Natural killer cell treated with Interleukin-12 subunit alpha and Interleukin-12 subunit beta and Interleukin-15 and Interleukin-18, amount 100 ng/mL, for 72 hours (primary cell): ENCODE results near the gene DNM3. TPM values are rescaled to one million over a fixed set of nuclear protein-coding genes. Genes with fewer than 3 reads are reported as not detected.

Experiments
- ATAC-seq, 2 donors: fragments of 150-1000 bp; cut with Tn5 transposase in 1 of 2; sonication (Bioruptor Pico), chemical (Tn5 transposase) in 1 of 2; 2 replicates each; pipeline ENCODE4 v1.10.0; 2021
- DNase-seq: peaks from one replicate; pipeline ENCODE4 v3.0.0; 2022; ENCODE audit warnings: low spot score
- H3K27ac Mint-ChIP-seq, 2 donors: 1 replicate in 1 of 2; 2 replicates in 1 of 2; pipeline ENCODE4 v1.8.0; 2022; ENCODE audit warnings: mixed read lengths in 2 of 2, mild to moderate bottlenecking in 1 of 2, moderate library complexity in 1 of 2
- H3K27me3 Mint-ChIP-seq, 2 donors: 1 replicate in 1 of 2; 2 replicates in 1 of 2; pipeline ENCODE4 v1.8.0; 2022; ENCODE audit warnings: mixed read lengths in 2 of 2
- H3K36me3 Mint-ChIP-seq: one replicate; pipeline ENCODE4 v1.8.0; 2022; ENCODE audit warnings: mixed read lengths
- H3K4me1 Mint-ChIP-seq, 2 donors: 1 replicate in 1 of 2; 2 replicates in 1 of 2; pipeline ENCODE4 v1.8.0; 2022; ENCODE audit warnings: low read depth in 2 of 2, mixed read lengths in 2 of 2, mild to moderate bottlenecking in 1 of 2
- H3K4me3 Mint-ChIP-seq: one replicate; pipeline ENCODE4 v1.8.0; 2022; ENCODE audit warnings: mixed read lengths
- H3K9me3 Mint-ChIP-seq: 2 replicates; pipeline ENCODE4 v1.8.0; 2022; ENCODE audit warnings: mixed read lengths
- total RNA-seq, 2 donors: library from RNA; stranded (reverse); gene quantifications; one replicate each; pipeline ENCODE4 v1.2.3, GENCODE V29; 2022

The DNM3 gene
- total RNA-seq, 2 donors from 2014 or later, result 1.5 to 3.5 TPM

DNA sequence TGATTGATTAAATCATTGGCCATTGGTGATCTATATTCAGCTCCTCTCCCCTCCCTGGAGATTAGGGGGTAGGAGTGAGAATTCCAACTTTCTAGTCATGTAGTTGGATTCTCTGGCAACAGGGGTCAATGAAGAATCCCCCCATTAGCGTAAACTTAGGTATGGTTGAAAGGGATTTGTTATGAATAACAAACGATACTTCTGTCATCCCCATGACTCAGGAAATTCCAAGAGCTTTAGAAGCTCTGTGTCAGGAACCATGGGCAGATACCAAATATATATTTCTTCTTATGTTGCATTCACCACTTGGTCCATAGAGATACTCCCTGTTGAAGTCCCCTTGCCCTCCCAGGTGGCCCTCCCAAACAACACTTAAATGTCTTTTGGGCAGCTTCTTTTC, 124.5 kb downstream of the DNM3 start:
- peaks cover under 1 to 3% of the 10 kb centered on the region in 2 donors for H3K27me3 Mint-ChIP-seq
- no peak overlapping the region for H3K27ac Mint-ChIP-seq
- H3K4me1 Mint-ChIP-seq, result no peaks in the 10 kb centered on the region
- no peaks in the 10 kb centered on the region for H3K36me3 Mint-ChIP-seq
- DNase-seq (no peak), ATAC-seq (no peak)
- no peak overlapping the region for H3K4me3 Mint-ChIP-seq
- no peaks in the 10 kb centered on the region for H3K9me3 Mint-ChIP-seq

DNA sequence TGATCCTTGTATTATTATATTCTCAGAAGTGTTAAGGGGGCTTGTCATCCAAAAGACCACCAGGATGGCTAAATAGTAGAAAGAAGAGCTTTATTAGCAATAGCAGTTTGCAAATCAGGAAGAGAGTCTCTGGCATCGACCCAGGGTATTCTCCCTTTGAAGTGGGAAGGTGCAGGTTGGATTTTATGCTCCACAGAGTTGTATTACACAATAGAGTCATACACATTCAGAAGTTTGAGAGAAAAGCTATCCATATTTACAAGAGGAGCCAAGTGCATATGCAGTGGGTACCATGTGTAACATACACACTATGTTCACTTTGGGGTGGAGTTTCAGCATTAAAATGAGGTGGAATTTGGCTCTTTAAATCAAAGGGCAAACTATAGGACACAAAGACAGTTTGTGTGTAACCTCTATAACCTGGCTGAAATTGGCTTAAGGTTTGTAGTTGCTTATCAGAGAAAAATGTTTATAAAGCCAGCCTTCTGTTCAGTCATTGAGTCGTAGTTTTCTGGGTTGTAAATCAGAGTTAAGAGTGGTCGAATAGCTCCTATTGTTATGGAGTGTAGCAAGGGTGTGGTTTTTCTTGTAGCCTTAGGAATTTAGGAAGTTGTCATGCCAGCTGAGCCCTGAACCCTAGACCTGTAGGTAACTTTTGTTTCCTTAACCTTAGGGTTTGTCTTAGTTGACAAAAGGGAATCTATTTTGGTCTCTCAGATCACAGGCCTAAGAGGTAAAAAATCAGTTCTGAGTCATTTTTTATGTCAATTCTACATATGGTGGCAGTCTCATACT, 125.3 kb downstream of the DNM3 start:
- Mint-ChIP-seq H3K36me3 (no peaks in the 10 kb centered on the region), H3K4me1 (no peaks in the 10 kb centered on the region), H3K27ac (no peak overlapping the region), H3K4me3 (no peak overlapping the region), H3K27me3 (peaks cover 3 to 9% of the 10 kb centered on the region in 2 donors), H3K9me3 (no peaks in the 10 kb centered on the region)
- ATAC-seq (no peak), DNase-seq (no peak)

DNA sequence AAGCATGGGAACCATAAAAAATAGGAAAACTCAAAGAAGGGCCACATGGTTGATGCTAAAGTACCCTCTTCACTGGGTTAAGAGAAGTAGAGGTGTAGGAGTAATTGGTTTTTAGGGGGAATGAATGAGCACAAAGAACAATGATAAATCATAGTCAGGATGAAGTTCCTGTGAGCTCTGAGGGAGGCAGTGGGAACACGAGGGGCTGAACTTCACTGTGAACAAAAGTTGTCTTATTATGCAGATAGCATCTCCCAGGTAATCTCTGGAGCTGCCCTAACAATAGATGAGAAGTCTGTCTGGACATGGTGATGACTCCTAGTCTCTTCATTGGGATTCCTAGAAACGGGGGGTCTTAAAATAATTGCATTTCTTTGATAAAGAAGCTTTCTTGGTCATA, 127.9 kb downstream of the DNM3 start:
- no peak for ATAC-seq
- no peak for DNase-seq
- Mint-ChIP-seq H3K36me3 (no peaks in the 10 kb centered on the region), H3K27ac (no peak overlapping the region), H3K4me3 (no peak overlapping the region), H3K4me1 (no peaks in the 10 kb centered on the region), H3K27me3 (peaks cover 7 to 15% of the 10 kb centered on the region in 2 donors), H3K9me3 (no peaks in the 10 kb centered on the region)

DNA sequence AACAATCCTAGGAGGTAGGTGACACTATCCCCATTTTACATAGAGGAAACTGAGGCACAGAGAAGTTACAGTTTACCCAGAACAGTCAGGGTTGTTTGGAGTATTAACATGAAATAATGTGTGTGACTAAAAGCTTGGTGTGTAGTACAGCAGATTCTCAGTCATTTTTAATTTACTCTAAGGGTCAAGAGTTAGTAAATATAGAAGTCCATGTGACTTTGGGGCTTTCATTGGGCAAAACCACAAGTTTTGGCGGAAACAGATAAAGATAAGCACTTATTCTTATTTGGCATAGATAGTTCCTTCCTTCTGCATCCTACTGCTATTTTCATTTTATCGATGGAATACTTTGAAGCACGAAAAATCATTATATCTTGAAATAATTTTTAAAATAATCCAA, 128.5 kb downstream of the DNM3 start:
- Mint-ChIP-seq H3K36me3 (no peaks in the 10 kb centered on the region), H3K9me3 (no peaks in the 10 kb centered on the region), H3K4me1 (no peaks in the 10 kb centered on the region), H3K27ac (no peak overlapping the region), H3K27me3 (peaks cover 8 to 17% of the 10 kb centered on the region in 2 donors), H3K4me3 (no peak overlapping the region)
- ATAC-seq (no peak), DNase-seq (no peak)

DNA sequence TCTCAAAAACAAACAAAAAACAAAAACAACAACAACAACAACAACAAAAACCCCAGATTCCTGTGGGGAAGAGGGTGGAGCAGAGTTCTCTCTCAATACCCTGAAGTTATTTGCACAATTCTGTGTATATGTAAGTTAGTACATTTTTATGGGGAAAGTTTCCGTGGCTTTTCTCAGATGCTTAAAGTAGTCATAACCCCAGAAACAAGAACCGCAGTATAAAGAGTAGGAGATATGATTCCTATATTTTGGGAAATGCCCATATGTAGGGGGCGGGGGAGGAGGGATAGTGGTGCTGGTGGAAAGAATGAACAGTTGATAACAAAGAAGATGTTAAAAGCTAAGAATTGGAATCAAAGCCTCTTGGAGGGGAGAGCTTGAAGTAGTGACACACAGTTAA, 131.5 kb downstream of the DNM3 start:
- no peak for ATAC-seq
- Mint-ChIP-seq H3K4me3 (no peak overlapping the region), H3K36me3 (no peaks in the 10 kb centered on the region), H3K4me1 (no peaks in the 10 kb centered on the region), H3K27me3 (peaks cover 7 to 20% of the 10 kb centered on the region in 2 donors), H3K27ac (no peak overlapping the region), H3K9me3 (no peaks in the 10 kb centered on the region)
- no peak for DNase-seq

DNA sequence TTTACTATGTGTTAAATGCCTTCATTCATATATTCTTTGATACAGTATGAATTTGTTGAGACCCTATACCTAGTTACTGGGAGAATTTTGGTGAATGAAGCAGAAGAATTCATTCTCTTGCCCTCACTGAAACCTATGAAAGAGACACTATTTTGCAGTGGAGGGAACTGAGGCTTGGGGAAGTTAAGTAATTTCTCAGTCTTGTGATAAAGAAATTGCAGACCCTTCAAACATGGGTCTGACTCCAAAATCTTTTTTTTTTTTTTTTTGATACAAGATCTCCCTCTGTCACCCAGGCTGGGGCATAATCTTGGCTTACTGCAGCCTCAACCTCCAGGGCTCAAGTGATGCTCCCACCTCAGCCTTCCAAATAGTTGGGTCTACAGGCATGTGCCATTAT, 132.1 kb downstream of the DNM3 start:
- no peaks in the 10 kb centered on the region for H3K4me1 Mint-ChIP-seq
- no peak for ATAC-seq
- H3K27ac Mint-ChIP-seq, result no peak overlapping the region
- peaks cover 7 to 20% of the 10 kb centered on the region in 2 donors for H3K27me3 Mint-ChIP-seq
- no peak overlapping the region for H3K4me3 Mint-ChIP-seq
- DNase-seq, result no peak
- H3K9me3 Mint-ChIP-seq, result no peaks in the 10 kb centered on the region
- no peaks in the 10 kb centered on the region for H3K36me3 Mint-ChIP-seq

DNA sequence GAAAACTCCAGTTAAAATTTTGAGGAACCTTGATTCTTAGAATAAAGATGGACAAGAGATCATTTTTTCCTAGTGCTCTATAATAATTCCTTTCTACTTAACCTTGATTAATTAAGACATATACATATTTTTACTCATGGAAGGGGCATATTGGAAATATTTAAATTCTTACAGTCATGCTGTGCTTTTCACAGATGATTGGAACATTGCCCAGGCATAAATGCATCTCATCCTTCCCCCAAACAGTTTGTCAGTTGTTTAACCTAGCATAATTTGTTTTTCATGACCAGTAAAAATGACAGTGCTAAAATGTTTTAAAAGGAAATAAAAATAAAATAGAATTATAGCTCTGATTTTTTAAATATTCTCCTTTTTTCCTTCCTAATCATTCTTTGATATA, 140.0 kb downstream of the DNM3 start:
- Mint-ChIP-seq H3K4me1 (peaks cover 0 to 3% of the 10 kb centered on the region in 2 donors), H3K4me3 (no peak overlapping the region), H3K36me3 (no peaks in the 10 kb centered on the region), H3K27ac (no peak overlapping the region), H3K27me3 (peaks cover 0 to 8% of the 10 kb centered on the region in 2 donors), H3K9me3 (no peaks in the 10 kb centered on the region)
- DNase-seq, result no peak
- no peak for ATAC-seq

DNA sequence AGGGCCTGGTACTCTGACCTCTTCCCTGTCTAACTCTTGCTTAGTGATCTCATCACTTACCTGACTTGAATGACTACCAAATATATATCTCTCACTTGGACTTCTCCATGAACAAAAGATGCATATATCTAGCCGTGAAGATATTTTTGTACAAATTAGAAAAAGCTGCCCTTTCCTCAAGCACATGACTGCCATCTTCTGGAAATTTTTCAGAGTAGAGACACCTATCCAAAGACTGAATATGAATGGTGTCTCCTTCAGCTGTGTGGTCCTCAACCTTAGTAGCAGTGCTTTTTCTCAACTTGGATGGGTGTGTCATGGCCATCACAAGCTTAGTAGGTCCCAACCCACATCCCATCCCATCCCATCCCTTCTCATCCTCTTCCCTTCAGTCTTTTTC, 142.3 kb downstream of the DNM3 start:
- H3K4me3 Mint-ChIP-seq, result no peak overlapping the region
- no peak overlapping the region for H3K27ac Mint-ChIP-seq
- peaks cover 0 to 8% of the 10 kb centered on the region in 2 donors for H3K27me3 Mint-ChIP-seq
- H3K4me1 Mint-ChIP-seq, result peaks cover 0 to 3% of the 10 kb centered on the region in 2 donors
- ATAC-seq (no peak), DNase-seq (no peak)
- H3K36me3 Mint-ChIP-seq, result no peaks in the 10 kb centered on the region
- no peaks in the 10 kb centered on the region for H3K9me3 Mint-ChIP-seq

DNA sequence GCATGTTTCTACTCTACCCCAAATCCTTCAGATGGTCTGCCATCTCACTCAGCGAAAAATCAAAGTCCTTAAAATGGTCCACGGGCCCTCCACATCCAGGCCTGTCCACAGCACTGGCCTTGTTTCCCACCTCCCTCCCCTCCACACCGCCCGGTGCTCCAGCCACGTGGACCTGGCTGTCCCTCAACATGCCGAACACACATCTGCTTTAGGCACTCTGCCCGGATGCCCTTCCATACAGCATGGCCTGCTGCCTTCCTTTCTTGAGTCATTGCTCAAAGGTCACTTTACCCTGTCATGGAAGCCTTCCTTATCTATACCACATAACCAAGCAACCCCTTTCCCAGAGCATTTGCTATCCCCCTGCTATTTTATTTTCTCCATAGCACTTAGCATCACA, 143.0 kb downstream of the DNM3 start:
- H3K4me3 Mint-ChIP-seq, result no peak overlapping the region
- no peak overlapping the region for H3K27ac Mint-ChIP-seq
- H3K9me3 Mint-ChIP-seq, result no peaks in the 10 kb centered on the region
- peaks cover 0 to 8% of the 10 kb centered on the region in 2 donors for H3K27me3 Mint-ChIP-seq
- H3K36me3 Mint-ChIP-seq, result no peaks in the 10 kb centered on the region
- peaks cover 0 to 3% of the 10 kb centered on the region in 2 donors for H3K4me1 Mint-ChIP-seq
- DNase-seq, result no peak
- ATAC-seq, result no peak

DNA sequence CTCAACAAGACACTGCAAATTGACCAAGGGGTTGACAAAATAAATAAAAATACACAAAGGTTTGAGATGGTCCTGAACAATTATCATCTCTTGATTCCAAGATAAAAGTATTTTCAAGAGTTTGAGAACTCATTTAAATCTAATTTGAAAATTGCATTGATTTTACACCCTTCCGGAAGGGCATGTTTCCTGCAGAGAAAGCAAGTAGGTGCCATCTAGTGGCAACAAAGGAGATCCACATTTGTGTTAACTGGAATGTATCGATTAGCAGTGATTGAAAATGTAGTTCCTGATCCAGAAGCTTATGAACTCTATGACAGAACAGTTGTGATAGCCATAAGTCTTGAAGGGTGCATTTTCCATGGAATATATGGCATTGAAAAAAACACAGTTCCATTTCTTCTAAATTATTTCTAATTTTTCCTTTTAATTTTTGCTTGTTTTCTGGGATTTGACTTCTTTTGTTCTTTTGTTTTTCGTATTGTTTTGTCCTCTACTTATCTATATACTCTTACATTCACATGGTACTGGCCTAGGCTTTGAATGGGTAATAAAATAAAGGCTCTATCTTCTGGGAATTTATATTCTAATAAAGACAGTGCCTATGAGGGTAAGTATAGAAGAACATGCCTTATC, 143.7 kb downstream of the DNM3 start:
- Mint-ChIP-seq H3K27me3 (peaks cover 0 to 8% of the 10 kb centered on the region in 2 donors), H3K4me1 (peaks cover 0 to 3% of the 10 kb centered on the region in 2 donors), H3K4me3 (no peak overlapping the region), H3K27ac (no peak overlapping the region), H3K9me3 (no peaks in the 10 kb centered on the region), H3K36me3 (no peaks in the 10 kb centered on the region)
- DNase-seq (no peak), ATAC-seq (no peak)

DNA sequence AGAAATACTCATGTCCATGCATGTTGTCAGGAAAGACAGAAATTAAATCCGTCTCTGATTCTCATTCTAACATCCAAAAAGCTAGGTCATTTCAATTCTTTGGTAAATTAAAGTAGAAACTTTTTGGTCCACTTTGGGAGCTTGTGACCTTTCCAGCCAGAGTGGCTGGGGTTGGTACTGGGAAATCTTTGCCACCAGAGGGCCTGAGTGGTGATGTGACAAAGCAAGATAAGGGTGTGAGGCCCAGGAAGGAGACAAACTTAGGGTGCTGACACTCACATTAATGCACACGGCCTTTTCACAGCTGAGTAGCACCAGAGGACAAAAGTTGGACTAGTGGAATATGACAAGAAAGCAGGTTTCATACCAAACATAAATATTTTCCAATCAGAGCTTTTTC, 144.3 kb downstream of the DNM3 start:
- H3K9me3 Mint-ChIP-seq, result no peaks in the 10 kb centered on the region

DNA sequence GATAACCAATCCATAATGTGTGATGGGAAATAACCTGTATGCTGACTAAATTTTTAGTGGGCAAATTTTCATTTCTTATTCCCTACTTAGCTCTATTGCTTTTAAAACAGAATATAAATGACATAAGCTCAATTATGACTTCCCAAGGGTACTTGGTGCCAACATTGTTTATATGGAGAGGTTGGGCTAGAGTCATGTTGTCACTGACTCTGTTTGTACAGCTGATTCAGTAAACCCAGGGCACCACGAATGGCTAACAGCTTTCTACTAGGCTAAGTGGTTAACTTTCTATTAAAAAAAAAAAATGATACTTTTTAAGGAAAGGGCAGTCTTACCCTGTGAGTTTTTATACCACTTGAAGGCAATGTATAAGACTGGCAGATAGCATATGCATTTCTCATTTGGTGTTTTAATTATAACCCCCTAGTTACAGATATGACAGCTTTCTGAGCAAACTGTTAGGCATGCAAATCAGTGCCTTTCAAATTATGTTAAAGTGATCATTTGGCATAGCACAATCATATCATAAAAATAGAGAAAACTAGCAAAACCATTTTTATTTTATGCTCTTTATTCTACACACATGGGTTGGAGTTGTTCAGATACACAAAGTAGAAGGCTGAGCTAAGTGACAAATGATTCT, 147.1 kb downstream of the DNM3 start:
- no peaks in the 10 kb centered on the region for H3K9me3 Mint-ChIP-seq
- H3K4me3 Mint-ChIP-seq, result no peak overlapping the region
- H3K27me3 Mint-ChIP-seq, result peaks cover 0 to 4% of the 10 kb centered on the region in 2 donors
- no peaks in the 10 kb centered on the region for H3K4me1 Mint-ChIP-seq
- DNase-seq (no peak), ATAC-seq (no peak)
- no peaks in the 10 kb centered on the region for H3K36me3 Mint-ChIP-seq
- no peak overlapping the region for H3K27ac Mint-ChIP-seq

More for the DNA sequence above, 144.3 kb downstream of the DNM3 start:
- DNase-seq, result no peak
- no peaks in the 10 kb centered on the region for H3K36me3 Mint-ChIP-seq
- H3K4me1 Mint-ChIP-seq, result peaks cover 0 to 3% of the 10 kb centered on the region in 2 donors
- ATAC-seq, result no peak
- H3K27ac Mint-ChIP-seq, result no peak overlapping the region
- peaks cover 0 to 8% of the 10 kb centered on the region in 2 donors for H3K27me3 Mint-ChIP-seq
- H3K4me3 Mint-ChIP-seq, result no peak overlapping the region

DNA sequence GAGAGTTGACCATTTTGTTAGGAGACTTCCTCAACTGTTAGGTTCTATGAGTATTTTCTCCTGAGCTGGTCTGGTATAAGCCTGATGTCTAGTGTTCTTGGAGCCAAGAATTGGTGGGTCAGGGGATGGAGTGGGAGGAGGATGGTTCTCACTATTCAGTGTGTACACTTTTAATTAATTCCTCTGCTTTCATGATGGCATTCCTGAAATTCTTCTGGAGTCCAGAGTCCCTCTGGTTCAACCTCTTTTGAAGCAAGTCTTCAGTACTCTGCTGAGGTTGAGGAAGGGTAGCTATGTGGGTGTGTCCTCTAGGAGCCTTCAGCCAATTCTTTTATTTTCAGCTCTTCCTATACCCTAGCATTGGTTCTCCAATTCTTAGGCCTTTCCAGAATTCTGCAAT, 149.1 kb downstream of the DNM3 start:
- peaks cover 0 to 6% of the 10 kb centered on the region in 2 donors for H3K27me3 Mint-ChIP-seq
- ATAC-seq (no peak), DNase-seq (no peak)
- no peak overlapping the region for H3K27ac Mint-ChIP-seq
- H3K9me3 Mint-ChIP-seq, result no peaks in the 10 kb centered on the region
- H3K4me3 Mint-ChIP-seq, result no peak overlapping the region
- no peaks in the 10 kb centered on the region for H3K4me1 Mint-ChIP-seq
- H3K36me3 Mint-ChIP-seq, result no peaks in the 10 kb centered on the region

DNA sequence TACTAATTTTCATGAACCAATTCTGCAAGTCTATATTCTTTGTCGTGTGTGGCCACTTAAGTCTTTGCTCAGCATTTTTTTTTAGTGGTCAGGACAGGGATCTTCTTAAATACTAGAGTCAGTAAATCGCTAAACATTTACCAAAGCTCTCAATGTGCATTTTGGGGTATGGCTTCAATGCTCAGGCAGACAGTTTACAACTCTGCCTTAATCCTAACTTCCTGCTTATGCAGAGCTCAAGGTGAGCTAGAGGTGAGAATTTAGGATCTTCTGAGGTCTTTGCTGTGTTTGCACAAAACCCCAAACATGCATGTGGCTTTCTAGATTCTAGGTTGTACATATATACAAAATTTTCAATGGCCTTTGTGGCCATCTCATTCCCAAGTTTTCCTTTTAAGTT, 153.0 kb downstream of the DNM3 start:
- DNase-seq (no peak), ATAC-seq (no peak)
- no peaks in the 10 kb centered on the region for H3K9me3 Mint-ChIP-seq
- H3K4me3 Mint-ChIP-seq, result no peak overlapping the region
- no peaks in the 10 kb centered on the region for H3K4me1 Mint-ChIP-seq
- H3K27ac Mint-ChIP-seq, result no peak overlapping the region
- H3K36me3 Mint-ChIP-seq, result no peaks in the 10 kb centered on the region
- peaks cover 0 to 6% of the 10 kb centered on the region in 2 donors for H3K27me3 Mint-ChIP-seq
